Dendritic cell treated with granulocyte-macrophage colony-stimulating factor and Interleukin-4, amounts not matched to agents 40 ng/mL and 50 ng/mL, for 4 days (primary cell): ENCODE results near the gene MTSS2.

Experiments used
- H3K27ac Mint-ChIP-seq: one replicate; pipeline ENCODE4 v1.8.0; 2022; ENCODE audit warnings: mild to moderate bottlenecking, mixed read lengths
- H3K27me3 Mint-ChIP-seq: one replicate; pipeline ENCODE4 v1.8.0; 2022; ENCODE audit warnings: mild to moderate bottlenecking, mixed read lengths
- H3K36me3 Mint-ChIP-seq: one replicate; pipeline ENCODE4 v1.8.0; 2022; ENCODE audit warnings: low read depth, mixed read lengths
- H3K4me1 Mint-ChIP-seq: one replicate; pipeline ENCODE4 v1.8.0; 2022; ENCODE audit warnings: low read depth, mixed read lengths
- H3K4me3 Mint-ChIP-seq: one replicate; pipeline ENCODE4 v1.8.0; 2022; ENCODE audit warnings: mild to moderate bottlenecking, moderate library complexity, mixed read lengths
- H3K9me3 Mint-ChIP-seq: one replicate; pipeline ENCODE4 v1.8.0; 2022; ENCODE audit warnings: mixed read lengths
- intact Hi-C: fragments of 100-400 bp; cut with micrococcal nuclease; formaldehyde crosslinking; loops from one replicate; pipeline ENCODE4 v1.15.0; 2022

Gene MTSS2

GRCh38 chr16:70723740-70724145, 37.9 kb upstream of the MTSS2 start:
- intact Hi-C loops: no loop called here
- no peaks in the 10 kb centered on the region for H3K9me3 Mint-ChIP-seq
- H3K4me1 Mint-ChIP-seq: peaks cover 38% of the 10 kb centered on the region
- no peak overlapping the region for H3K4me3 Mint-ChIP-seq
- peaks cover 100% of the 10 kb centered on the region for H3K36me3 Mint-ChIP-seq
- no peak overlapping the region for H3K27ac Mint-ChIP-seq
- H3K27me3 Mint-ChIP-seq: no peaks in the 10 kb centered on the region

- Mint-ChIP-seq H3K27ac (no peak overlapping the region), H3K4me3 (no peak overlapping the region), H3K9me3 (no peaks in the 10 kb centered on the region), H3K36me3 (peaks cover 100% of the 10 kb centered on the region), H3K4me1 (peaks cover 19% of the 10 kb centered on the region), H3K27me3 (no peaks in the 10 kb centered on the region)
- intact Hi-C loops: no loop called here
Measured at GRCh38 chr16:70721202-70721963, 35.5 kb upstream of the MTSS2 start.

GRCh38 chr16:70720425-70721201, 34.8 kb upstream of the MTSS2 start:
- intact Hi-C loops: no loop called here
- Mint-ChIP-seq H3K9me3 (no peaks in the 10 kb centered on the region), H3K27ac (no peak overlapping the region), H3K27me3 (no peaks in the 10 kb centered on the region), H3K36me3 (peaks cover 100% of the 10 kb centered on the region), H3K4me1 (peaks cover 11% of the 10 kb centered on the region), H3K4me3 (no peak overlapping the region)

- Mint-ChIP-seq H3K4me1 (peaks cover 7% of the 10 kb centered on the region), H3K9me3 (no peaks in the 10 kb centered on the region), H3K4me3 (no peak overlapping the region), H3K27ac (no peak overlapping the region), H3K27me3 (no peaks in the 10 kb centered on the region), H3K36me3 (peaks cover 100% of the 10 kb centered on the region)
- intact Hi-C loops: no loop called here
Measured at GRCh38 chr16:70717065-70717464, 31.2 kb upstream of the MTSS2 start.

- intact Hi-C loops: no loop called here
- H3K27me3 Mint-ChIP-seq: no peaks in the 10 kb centered on the region
- peaks cover 100% of the 10 kb centered on the region for H3K36me3 Mint-ChIP-seq
- H3K4me3 Mint-ChIP-seq: no peak overlapping the region
- no peaks in the 10 kb centered on the region for H3K4me1 Mint-ChIP-seq
- no peak overlapping the region for H3K27ac Mint-ChIP-seq
- no peaks in the 10 kb centered on the region for H3K9me3 Mint-ChIP-seq
Measured at GRCh38 chr16:70715860-70716357, 30.1 kb upstream of the MTSS2 start.

GRCh38 chr16:70715055-70715858, 29.4 kb upstream of the MTSS2 start:
- intact Hi-C loops: no loop called here
- no peaks in the 10 kb centered on the region for H3K4me1 Mint-ChIP-seq
- no peaks in the 10 kb centered on the region for H3K27me3 Mint-ChIP-seq
- H3K4me3 Mint-ChIP-seq: no peak overlapping the region
- H3K9me3 Mint-ChIP-seq: no peaks in the 10 kb centered on the region
- H3K27ac Mint-ChIP-seq: no peak overlapping the region
- peaks cover 100% of the 10 kb centered on the region for H3K36me3 Mint-ChIP-seq

DNA sequence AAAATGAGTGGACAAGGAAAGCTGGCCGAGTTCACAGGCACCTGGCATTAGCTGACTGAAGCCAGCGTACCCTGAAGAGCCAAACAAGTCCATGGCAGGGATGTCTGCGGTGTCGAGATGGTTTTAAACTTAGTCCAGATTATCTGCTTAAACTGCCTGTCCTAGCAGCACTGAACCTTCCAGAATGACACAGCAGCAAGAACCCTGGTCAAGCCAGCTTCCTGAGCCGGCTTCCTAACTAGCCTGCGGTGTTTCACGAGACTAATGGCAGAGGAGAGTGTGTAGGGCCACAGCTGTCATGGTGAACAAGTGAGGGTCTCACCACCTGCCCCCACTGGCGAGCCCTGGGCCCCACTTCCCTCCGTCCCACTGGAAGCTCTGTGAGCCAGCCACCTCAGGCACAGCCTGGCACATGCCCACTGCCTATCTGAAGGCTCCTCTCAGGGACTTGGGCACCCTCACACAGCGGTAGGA, 28.8 kb upstream of the MTSS2 start:
- H3K27ac Mint-ChIP-seq: no peak overlapping the region
- peaks cover 98% of the 10 kb centered on the region for H3K36me3 Mint-ChIP-seq
- no peaks in the 10 kb centered on the region for H3K4me1 Mint-ChIP-seq
- no peak overlapping the region for H3K4me3 Mint-ChIP-seq
- intact Hi-C loops: no loop called here
- no peaks in the 10 kb centered on the region for H3K9me3 Mint-ChIP-seq
- H3K27me3 Mint-ChIP-seq: no peaks in the 10 kb centered on the region

DNA sequence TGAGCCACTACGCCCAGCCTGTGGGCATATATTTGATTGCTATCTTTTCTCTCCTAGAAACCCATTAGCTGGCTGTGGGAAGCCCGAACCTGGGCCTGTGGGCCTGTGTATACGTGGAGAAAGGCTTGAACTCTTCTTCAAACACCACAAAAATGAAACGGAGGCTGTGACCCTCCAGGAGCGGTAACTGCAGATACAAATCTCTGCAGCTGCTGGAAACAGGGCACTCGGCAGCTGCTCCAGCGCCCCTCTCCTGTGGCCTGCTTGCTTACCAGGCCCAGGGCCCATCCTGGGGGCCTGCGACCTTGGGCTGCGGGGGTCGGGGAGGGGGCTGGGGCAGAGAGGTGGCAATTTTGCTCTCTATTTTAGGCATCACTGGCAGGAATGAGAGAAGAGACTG, 28.0 kb upstream of the MTSS2 start:
- Mint-ChIP-seq H3K27ac (no peak overlapping the region), H3K36me3 (peaks cover 98% of the 10 kb centered on the region), H3K27me3 (no peaks in the 10 kb centered on the region), H3K9me3 (no peaks in the 10 kb centered on the region), H3K4me1 (no peaks in the 10 kb centered on the region), H3K4me3 (no peak overlapping the region)
- intact Hi-C loops: no loop called here

GRCh38 chr16:70713342-70713741, 27.5 kb upstream of the MTSS2 start:
- intact Hi-C loops: no loop called here
- Mint-ChIP-seq H3K27me3 (no peaks in the 10 kb centered on the region), H3K9me3 (no peaks in the 10 kb centered on the region), H3K4me3 (no peak overlapping the region), H3K27ac (no peak overlapping the region), H3K4me1 (no peaks in the 10 kb centered on the region), H3K36me3 (peaks cover 98% of the 10 kb centered on the region)

- Mint-ChIP-seq H3K4me1 (no peaks in the 10 kb centered on the region), H3K4me3 (no peak overlapping the region), H3K36me3 (peaks cover 98% of the 10 kb centered on the region), H3K27ac (no peak overlapping the region), H3K27me3 (no peaks in the 10 kb centered on the region), H3K9me3 (no peaks in the 10 kb centered on the region)
- intact Hi-C loops: no loop called here
Measured at GRCh38 chr16:70712942-70713341, 27.1 kb upstream of the MTSS2 start.

DNA sequence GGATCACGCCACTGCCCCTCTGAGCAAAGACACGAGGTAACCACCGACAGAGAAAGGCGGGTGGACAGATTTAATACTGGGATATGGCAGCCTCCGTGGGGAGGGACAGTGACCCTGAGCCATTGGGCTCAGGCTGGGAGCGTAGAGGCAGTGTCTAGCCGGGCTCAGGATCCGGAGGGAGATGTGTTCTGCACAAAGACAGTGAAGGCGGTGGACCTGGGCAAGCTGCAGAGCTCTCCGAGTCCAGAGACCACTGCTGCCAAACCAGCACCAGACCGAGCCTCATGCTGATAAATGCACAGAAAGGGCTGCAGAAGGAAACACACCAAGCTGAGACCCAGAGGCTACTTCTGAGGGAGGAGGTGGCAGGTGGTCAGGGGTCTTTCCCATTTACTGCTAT, 26.5 kb upstream of the MTSS2 start:
- no peak overlapping the region for H3K27ac Mint-ChIP-seq
- intact Hi-C loops: no loop called here
- no peaks in the 10 kb centered on the region for H3K4me1 Mint-ChIP-seq
- peaks cover 98% of the 10 kb centered on the region for H3K36me3 Mint-ChIP-seq
- no peaks in the 10 kb centered on the region for H3K9me3 Mint-ChIP-seq
- H3K4me3 Mint-ChIP-seq: no peak overlapping the region
- no peaks in the 10 kb centered on the region for H3K27me3 Mint-ChIP-seq

DNA sequence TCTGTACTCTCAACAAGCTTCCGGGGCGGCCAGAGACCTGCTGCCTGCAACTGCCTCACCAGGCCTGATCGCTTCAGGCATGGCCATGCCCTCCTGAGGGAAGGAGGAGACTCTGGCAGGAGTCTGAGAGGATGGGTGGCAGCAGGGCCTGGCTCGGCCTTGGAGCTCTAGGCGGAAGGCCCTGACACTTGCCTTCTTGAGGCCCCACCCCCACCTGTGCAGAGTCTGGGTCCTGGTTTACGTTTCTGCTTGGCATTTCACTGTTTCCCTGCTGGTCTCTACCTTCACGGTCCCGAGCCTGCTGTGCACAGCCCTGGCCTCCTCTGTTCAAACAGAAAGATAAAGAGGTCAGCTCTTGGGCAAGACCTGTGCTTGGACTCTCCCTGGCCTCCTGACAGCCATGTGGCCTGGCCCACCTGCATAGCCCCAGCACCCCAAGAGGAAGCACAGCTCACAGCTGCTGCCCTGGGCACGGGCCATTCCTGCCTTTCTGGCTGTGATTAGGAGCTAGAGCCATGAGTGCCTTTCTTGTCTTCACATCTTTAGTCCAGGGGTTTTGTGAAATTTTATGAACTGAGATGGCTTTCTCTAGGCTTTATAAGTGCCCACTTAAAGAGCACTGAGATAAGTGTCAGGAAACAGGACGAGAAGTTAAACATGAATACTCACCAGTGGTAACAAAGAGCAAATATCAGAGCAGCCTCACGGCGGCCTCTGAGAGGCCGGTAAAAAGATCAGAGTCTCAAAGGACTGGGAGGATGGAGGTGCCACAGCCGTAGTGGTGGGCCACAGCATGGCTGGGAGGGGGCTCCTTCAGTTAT, 25.6 kb upstream of the MTSS2 start:
- intact Hi-C loops: no loop called here
- peaks cover 98% of the 10 kb centered on the region for H3K36me3 Mint-ChIP-seq
- H3K4me1 Mint-ChIP-seq: no peaks in the 10 kb centered on the region
- no peaks in the 10 kb centered on the region for H3K9me3 Mint-ChIP-seq
- no peaks in the 10 kb centered on the region for H3K27me3 Mint-ChIP-seq
- no peak overlapping the region for H3K4me3 Mint-ChIP-seq
- no peak overlapping the region for H3K27ac Mint-ChIP-seq
